GM12878 (cell line): ENCODE measurements around the gene ABT1. TPM values are rescaled to one million over a fixed set of nuclear protein-coding genes. Genes with fewer than 3 reads are reported as not detected.

ENCODE experiments used
- ATF3 ChIP-seq: IDR thresholded peaks from 2 replicates; pipeline ENCODE4 v1.6.1; 2011; ENCODE audit warnings: low read depth, mild to moderate bottlenecking, low read length, moderate library complexity, borderline replicate concordance; ENCODE audit errors: extremely low read depth
- ATF7 ChIP-seq: fragments of 450-650 bp; IDR thresholded peaks from 2 replicates; pipeline ENCODE4 v1.6.1; 2016; ENCODE audit warnings: low read depth, mild to moderate bottlenecking
- BACH1 ChIP-seq: fragments of 450-650 bp; IDR thresholded peaks from 2 replicates; pipeline ENCODE4 v1.6.1; 2017; ENCODE audit warnings: mild to moderate bottlenecking, borderline replicate concordance
- BCL3 ChIP-seq: IDR thresholded peaks from 2 replicates; pipeline ENCODE4 v1.6.1; 2011; ENCODE audit warnings: borderline replicate concordance, low read depth, mild to moderate bottlenecking, moderate library complexity, low read length; ENCODE audit not compliant: insufficient read depth, poor library complexity, severe bottlenecking
- CHD2 ChIP-seq: IDR thresholded peaks from 2 replicates; pipeline ENCODE4 v1.6.1; 2011; ENCODE audit warnings: low read depth, low read length, improper control_type of control experiment, borderline replicate concordance
- CHD4 ChIP-seq: fragments of 200-600 bp; sonication (generic); IDR thresholded peaks from 2 replicates; pipeline ENCODE4 v1.6.1; 2016; ENCODE audit warnings: mild to moderate bottlenecking
- CREB1 ChIP-seq: IDR thresholded peaks from 2 replicates; pipeline ENCODE4 v1.6.1; 2012; ENCODE audit warnings: low read depth, mild to moderate bottlenecking, inconsistent platforms
- GABPA ChIP-seq: IDR thresholded peaks from 2 replicates; pipeline ENCODE4 v1.6.1; 2014; ENCODE audit warnings: antibody characterized with exemption, low read depth, mild to moderate bottlenecking, inconsistent platforms
- HCFC1 ChIP-seq: fragments of 150-350 bp; IDR thresholded peaks from 2 replicates; pipeline ENCODE4 v1.6.1; 2014; ENCODE audit warnings: low read length
- IRF4 ChIP-seq: IDR thresholded peaks from 2 replicates; pipeline ENCODE4 v1.6.1; 2011; ENCODE audit warnings: low read depth, low read length
- MEF2A ChIP-seq: IDR thresholded peaks from 2 replicates; pipeline ENCODE4 v1.6.1; 2011; ENCODE audit warnings: low read depth, mild to moderate bottlenecking, low read length, moderate library complexity; ENCODE audit not compliant: insufficient read depth
- MLLT1 ChIP-seq: fragments of 450-650 bp; IDR thresholded peaks from 2 replicates; pipeline ENCODE4 v1.6.1; 2016; ENCODE audit warnings: mild to moderate bottlenecking
- MTA2 ChIP-seq: fragments of 450-650 bp; IDR thresholded peaks from 2 replicates; pipeline ENCODE4 v1.6.1; 2016; ENCODE audit warnings: low read depth, mild to moderate bottlenecking, moderate library complexity
- NBN ChIP-seq: fragments of 450-650 bp; IDR thresholded peaks from 2 replicates; pipeline ENCODE4 v1.6.1; 2016
- NR2C1 ChIP-seq: fragments of 450-650 bp; IDR thresholded peaks from 2 replicates; pipeline ENCODE4 v1.6.1; 2017; ENCODE audit warnings: antibody characterized with exemption, mild to moderate bottlenecking, moderate library complexity
- PBX3 ChIP-seq: IDR thresholded peaks from 2 replicates; pipeline ENCODE4 v1.6.1; 2011; ENCODE audit warnings: mild to moderate bottlenecking, low read depth, low read length, moderate library complexity; ENCODE audit not compliant: insufficient replicate concordance
- POLR2AphosphoS5 ChIP-seq: IDR thresholded peaks from 2 replicates; pipeline ENCODE4 v1.6.1; 2011; ENCODE audit warnings: mild to moderate bottlenecking, low read length, inconsistent platforms
- RUNX3 ChIP-seq: IDR thresholded peaks from 2 replicates; pipeline ENCODE4 v1.6.1; 2012; ENCODE audit warnings: low read length, inconsistent platforms
- SMC3 ChIP-seq: IDR thresholded peaks from 2 replicates; pipeline ENCODE4 v1.6.1; 2011; ENCODE audit warnings: low read length, improper control_type of control experiment, borderline replicate concordance
- SUPT20H ChIP-seq: IDR thresholded peaks from 2 replicates; pipeline ENCODE4 v1.6.1; 2011; ENCODE audit warnings: low read depth, mild to moderate bottlenecking, low read length, moderate library complexity, borderline replicate concordance; ENCODE audit not compliant: control insufficient read depth
- TARDBP ChIP-seq: IDR thresholded peaks from 2 replicates; pipeline ENCODE4 v1.6.1; 2016; ENCODE audit warnings: borderline replicate concordance
- TCF12 ChIP-seq: IDR thresholded peaks from 2 replicates; pipeline ENCODE4 v1.6.1; 2011; ENCODE audit warnings: low read depth, mild to moderate bottlenecking, low read length
- YY1 ChIP-seq: IDR thresholded peaks from 2 replicates; pipeline ENCODE4 v1.6.1; 2011; ENCODE audit warnings: low read depth, mild to moderate bottlenecking, low read length
- ZBED1 ChIP-seq: IDR thresholded peaks from 2 replicates; pipeline ENCODE4 v1.6.1; 2016; ENCODE audit warnings: borderline replicate concordance
- polyA plus RNA-seq, 11 experiments: library from polyadenylated mRNA; depleted of rRNA in 4 of 11; unstranded in 6 of 11; stranded (reverse) in 5 of 11; fragments of >200 nt; fragmentation: Nextera tagmentation in 4 of 11; fragmentation: Illumina TruSeq in 1 of 11; extraction: Ambion mirVana in 4 of 11; extraction: Trizol in 1 of 11; gene quantifications; 1 replicate in 1 of 11; 2 replicates in 10 of 11; pipeline versions ENCODE4 v1.2.1 to v1.2.3, GENCODE V29; 2011 to 2016; ENCODE audit warnings: inconsistent platforms in 2 of 11, missing spikeins in 2 of 11, low read depth in 1 of 11
- total RNA-seq, 4 experiments: library from RNA; depleted of rRNA in 3 of 4; stranded (reverse); fragments of >200 nt in 3 of 4; fragmentation: Illumina TruSeq in 1 of 4; extraction: Trizol in 1 of 4; gene quantifications; 2 replicates each; pipeline versions ENCODE4 v1.2.1 to v1.2.3, GENCODE V29; 2013 to 2021

Gene ABT1
- total and polyA plus RNA-seq, 10 of the 15 experiments (the other 5 are each of a cell fraction or from before 2014, with no cell fraction given) = 8.4 to 43.5 (median 28.2) TPM

- TF ChIP-seq CHD2 = no peak
- TF ChIP-seq IRF4 = peak; percentile 82
- no peak for TF ChIP-seq ATF3
- no peak for TF ChIP-seq CHD4
- peak; percentile 99 for TF ChIP-seq TARDBP
- no peak for TF ChIP-seq NR2C1
- peak; percentile 65 for TF ChIP-seq SMC3
- peak; percentile 61 for TF ChIP-seq CREB1
- peak; percentile 28; the same call in 1 of the 2 replicates for TF ChIP-seq BACH1
- no peak for TF ChIP-seq BCL3
- TF ChIP-seq MEF2A = 0 out of 2 replicates have a peak, but pooled peaks have one; percentile 17
- TF ChIP-seq GABPA = peak; percentile 44; the same call in 1 of the 2 replicates
- 0 out of 2 replicates have a peak, but pooled peaks have one; percentile 74 for TF ChIP-seq MLLT1
- TF ChIP-seq TCF12 = no peak
- peak; percentile 50; the same call in 1 of the 2 replicates for TF ChIP-seq HCFC1
- TF ChIP-seq MTA2 = peak; percentile 43
- peak; percentile 73; the same call in 1 of the 2 replicates for TF ChIP-seq ATF7
- no peak for TF ChIP-seq POLR2AphosphoS5
- peak; percentile 71 for TF ChIP-seq YY1
- TF ChIP-seq SUPT20H = no peak
- peak; percentile 44 for TF ChIP-seq PBX3
- TF ChIP-seq RUNX3 = peak; percentile 58
- peak; percentile 71 for TF ChIP-seq NBN
- TF ChIP-seq ZBED1 = peak; percentile 59; the same call in 1 of the 2 replicates
Observed at GRCh38 chr6:26568601-26569432, 27.9 kb upstream of the ABT1 start (continued).
